Motor neuron (in vitro differentiated cells): Measurements from ENCODE around the gene MOSPD3. TPM values are rescaled to one million over a fixed set of nuclear protein-coding genes. Genes with fewer than 3 reads are reported as not detected.

Experiments
- ATAC-seq, 8 experiments: fragments of 200-7000 bp; cut with Tn5 transposase; replicated peaks in 6 of 8; 2 replicates each; pipeline ENCODE4 v1.8.0; 2021; ENCODE audit warnings: mild to moderate bottlenecking in 8 of 8, moderate library complexity in 8 of 8
- H3K27ac ChIP-seq, 2 donors: fragments of 250-450 bp; sonication (Bioruptor Pico); 2 replicates each; pipeline ENCODE4 v1.9.0; 2021; ENCODE audit warnings: antibody characterized with exemption in 2 of 2, mild to moderate bottlenecking in 2 of 2, moderate library complexity in 1 of 2
- H3K4me1 ChIP-seq, 2 donors: fragments of 250-450 bp; sonication (Bioruptor Pico); replicated peaks in 1 of 2; 2 replicates each; pipeline ENCODE4 v1.6.1; 2021; ENCODE audit warnings: antibody characterized with exemption in 2 of 2, mild to moderate bottlenecking in 2 of 2, moderate library complexity in 1 of 2
- H3K4me3 ChIP-seq, 5 donors: fragments of 250-450 bp; sonication (Bioruptor Pico); 2 replicates each; pipeline ENCODE4 v1.9.0; 2021; ENCODE audit warnings: antibody characterized with exemption in 5 of 5, mild to moderate bottlenecking in 5 of 5, moderate library complexity in 4 of 5
- WGBS, 10 experiments: fragments of 450-650 bp; shearing (Covaris generic); methylation state at CpG; one replicate each; pipeline ENCODE4 v1.0.0; 2022; 5-methylcytosine and 5-hydroxymethylcytosine counted together
- in situ Hi-C, 9 experiments: fragments of 400-800 bp; cut with MboI; loops; one replicate each; pipeline ENCODE4 v1.15.0; 2021; ENCODE audit warnings: low sequenced_read_pairs in 9 of 9, low pct_unique_long_range_greater_than_20kb in 2 of 9; ENCODE audit not compliant: unreplicated experiment in 9 of 9
- total RNA-seq, 8 experiments: library from RNA; unstranded; fragments of 300-600 nt; gene quantifications; 2 replicates each; pipeline versions ENCODE4 v1.2.3 to v1.2.4, GENCODE V29; 2022

MOSPD3 gene
- total RNA-seq, 8 experiments from 2014 or later, result 9.5 to 20.5 (median 15.2) TPM

DNA sequence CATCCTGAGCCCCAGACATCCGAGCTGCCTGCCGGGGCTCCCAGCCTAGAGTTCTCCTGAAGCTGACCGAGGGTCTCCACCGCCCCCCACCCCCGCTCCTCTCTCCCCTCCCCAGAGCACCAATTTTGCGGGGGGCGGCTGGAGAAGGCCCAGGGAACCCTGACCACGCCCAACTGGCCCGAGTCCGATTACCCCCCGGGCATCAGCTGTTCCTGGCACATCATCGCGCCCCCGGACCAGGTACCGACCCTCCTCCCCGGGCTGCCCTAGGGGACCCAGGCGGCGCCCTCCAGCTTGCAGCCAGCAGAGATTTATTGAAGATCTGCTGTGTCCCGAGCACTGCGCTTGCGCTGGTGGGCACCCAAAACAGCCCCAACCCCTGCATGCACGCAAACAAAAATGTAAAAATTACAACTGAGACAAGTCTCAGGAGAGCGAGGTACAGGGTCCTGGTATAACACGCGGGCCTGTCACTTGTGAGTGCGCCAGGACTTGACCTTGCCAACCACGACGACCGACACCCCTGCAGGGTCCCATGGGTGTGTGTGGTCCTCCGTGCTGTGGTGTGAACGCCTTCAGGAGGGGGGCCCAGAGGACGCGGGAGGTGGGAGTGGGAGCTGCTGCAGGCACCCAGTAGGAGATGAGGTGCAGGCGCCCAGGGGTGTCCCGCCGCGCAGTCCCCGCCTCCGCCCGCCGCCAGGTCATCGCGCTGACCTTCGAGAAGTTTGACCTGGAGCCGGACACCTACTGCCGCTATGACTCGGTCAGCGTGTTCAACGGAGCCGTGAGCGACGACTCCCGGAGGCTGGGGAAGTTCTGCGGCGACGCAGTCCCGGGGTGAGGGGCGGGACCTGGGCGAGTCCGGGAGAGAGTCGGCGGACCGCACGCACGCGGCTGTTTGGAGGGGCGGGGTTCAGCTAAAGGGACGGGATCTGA is 7.1 kb upstream of the MOSPD3 start:
- H3K27ac ChIP-seq, result no peak overlapping the region
- peak overlapping the region; percentile 26 to 41 (median 37) for H3K4me3 ChIP-seq
- peak in 5 of 8 experiments; percentile 5 to 17 (median 16) for ATAC-seq
- in situ Hi-C loops, result no loop called here
- peaks cover 35 to 43% of the 10 kb centered on the region in 2 donors for H3K4me1 ChIP-seq
- WGBS, 10 experiments, result 5 to 46% (median 19%) methylated on average over 4 to 18 of the region's 68 CpGs; no CpG with 5 or more reads in 7 of the 10 experiments

DNA sequence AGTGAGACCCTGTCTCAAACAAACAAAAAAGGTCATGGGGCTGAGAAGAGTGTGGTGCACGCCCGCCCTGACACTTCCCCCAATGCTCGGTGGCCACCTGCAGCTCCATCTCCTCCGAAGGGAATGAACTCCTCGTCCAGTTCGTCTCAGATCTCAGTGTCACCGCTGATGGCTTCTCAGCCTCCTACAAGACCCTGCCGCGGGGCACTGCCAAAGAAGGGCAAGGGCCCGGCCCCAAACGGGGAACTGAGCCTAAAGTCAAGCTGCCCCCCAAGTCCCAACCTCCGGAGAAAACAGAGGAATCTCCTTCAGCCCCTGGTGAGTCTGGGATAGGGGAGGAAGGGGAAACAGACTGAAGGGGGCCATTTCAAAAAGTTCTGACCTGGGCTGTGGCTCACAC is 6.0 kb upstream of the MOSPD3 start:
- Histone ChIP-seq H3K4me1 (peaks cover 33 to 35% of the 10 kb centered on the region in 2 donors), H3K27ac (no peak overlapping the region), H3K4me3 (no peak overlapping the region)
- 65 to 100% (median 89%) methylated on average over 1 to 10 of the region's 12 CpGs; no CpG with 5 or more reads in 6 of the 10 experiments for WGBS, 10 experiments
- ATAC-seq, result no peak
- in situ Hi-C loops, result no loop called here

DNA sequence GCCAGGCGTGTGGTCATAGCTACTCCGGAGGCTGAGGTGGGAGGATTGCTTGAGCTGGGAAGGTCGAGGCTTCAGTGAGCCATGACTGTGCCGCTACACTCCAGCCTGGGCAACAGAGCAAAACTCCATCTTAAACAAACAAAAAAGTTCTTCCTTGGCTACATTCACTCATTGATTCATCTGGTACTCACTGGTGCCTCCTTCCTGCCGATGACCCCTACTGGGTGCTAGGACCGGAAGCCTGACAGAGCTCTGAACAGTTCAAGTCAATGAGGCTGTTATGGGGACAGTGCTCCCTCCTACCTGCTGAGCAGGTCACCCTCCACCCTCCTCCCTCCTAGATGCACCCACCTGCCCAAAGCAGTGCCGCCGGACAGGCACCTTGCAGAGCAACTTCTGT is 5.2 kb upstream of the MOSPD3 start:
- H3K4me1 ChIP-seq, result peaks cover 26 to 28% of the 10 kb centered on the region in 2 donors
- WGBS, 10 experiments, result 67 to 96% (median 94%) methylated on average over 1 to 6 of the region's 8 CpGs; no CpG with 5 or more reads in 7 of the 10 experiments
- in situ Hi-C loops, result no loop called here
- H3K27ac ChIP-seq, result no peak overlapping the region
- H3K4me3 ChIP-seq, result no peak overlapping the region
- no peak for ATAC-seq

DNA sequence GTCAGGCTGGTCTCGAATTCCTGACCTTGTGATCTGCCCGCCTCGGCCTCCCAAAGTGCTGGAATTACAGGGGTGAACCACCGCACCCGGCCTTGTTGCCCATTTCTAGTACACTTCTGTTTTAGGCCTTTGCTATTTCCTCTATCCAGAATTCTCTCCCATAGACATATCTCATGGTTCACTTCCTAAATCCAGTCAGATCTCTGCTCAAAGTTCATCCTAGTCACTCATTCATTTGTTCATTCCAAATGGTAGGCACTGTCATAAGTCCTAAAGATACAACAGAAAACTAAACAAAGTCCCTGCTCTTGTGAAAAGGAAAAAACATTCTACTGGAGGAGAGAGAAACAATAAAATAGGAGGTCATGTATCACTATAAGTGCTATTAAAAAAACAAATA is 2.4 kb upstream of the MOSPD3 start:
- in situ Hi-C loops, result no loop called here
- Histone ChIP-seq H3K4me1 (peaks cover 8 to 11% of the 10 kb centered on the region in 2 donors), H3K4me3 (no peak overlapping the region), H3K27ac (no peak overlapping the region)
- ATAC-seq, result no peak
- WGBS, 10 experiments, result 82 to 100% (median 96%) methylated on average over 4 to 5 of the region's 5 CpGs; no CpG with 5 or more reads in 7 of the 10 experiments

DNA sequence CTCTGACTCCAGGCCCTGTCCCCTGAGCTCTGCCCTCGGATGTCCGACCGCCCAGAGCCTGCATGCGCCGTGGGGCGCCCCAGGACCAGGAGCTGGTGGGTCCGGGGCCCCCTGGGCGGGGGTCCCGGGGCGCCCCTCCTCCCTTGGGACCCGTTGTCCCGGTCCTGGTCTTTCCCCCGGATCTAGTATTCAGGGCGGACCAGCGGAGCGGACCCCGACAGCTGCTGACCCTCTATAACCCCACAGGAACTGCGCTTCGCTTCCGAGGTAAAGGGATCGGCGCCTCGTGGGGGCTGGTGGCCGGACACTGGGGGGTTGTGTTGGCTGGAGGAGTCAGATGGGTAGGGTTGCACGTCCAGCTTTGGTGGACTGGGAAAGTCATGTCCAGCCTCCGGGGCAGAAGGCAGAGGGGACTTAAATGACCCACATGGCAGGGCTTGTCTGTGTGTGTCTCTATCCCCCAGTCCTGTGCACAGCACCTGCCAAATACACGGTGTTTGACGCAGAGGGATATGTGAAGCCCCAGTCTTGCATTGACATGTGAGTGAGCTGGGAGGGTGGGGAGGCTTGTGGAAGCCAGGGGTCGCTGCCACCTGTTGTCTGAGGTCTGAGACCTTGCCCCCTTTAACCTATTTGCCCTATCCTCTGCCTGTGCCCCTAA is 520 bp downstream of the MOSPD3 start:
- H3K27ac ChIP-seq, result peak overlapping the region; percentile 93 to 96
- H3K4me1 ChIP-seq, result peaks cover 3% of the 10 kb centered on the region in 2 donors
- peak overlapping the region; percentile 65 to 95 (median 73) for H3K4me3 ChIP-seq
- 0 to 50% (median 10%) methylated on average over 1 to 2 of the region's 29 CpGs; no CpG with 5 or more reads in 7 of the 10 experiments for WGBS, 10 experiments
- ATAC-seq, result peak; percentile 1 to 20 (median 10)
- in situ Hi-C loops, result no loop called here

DNA sequence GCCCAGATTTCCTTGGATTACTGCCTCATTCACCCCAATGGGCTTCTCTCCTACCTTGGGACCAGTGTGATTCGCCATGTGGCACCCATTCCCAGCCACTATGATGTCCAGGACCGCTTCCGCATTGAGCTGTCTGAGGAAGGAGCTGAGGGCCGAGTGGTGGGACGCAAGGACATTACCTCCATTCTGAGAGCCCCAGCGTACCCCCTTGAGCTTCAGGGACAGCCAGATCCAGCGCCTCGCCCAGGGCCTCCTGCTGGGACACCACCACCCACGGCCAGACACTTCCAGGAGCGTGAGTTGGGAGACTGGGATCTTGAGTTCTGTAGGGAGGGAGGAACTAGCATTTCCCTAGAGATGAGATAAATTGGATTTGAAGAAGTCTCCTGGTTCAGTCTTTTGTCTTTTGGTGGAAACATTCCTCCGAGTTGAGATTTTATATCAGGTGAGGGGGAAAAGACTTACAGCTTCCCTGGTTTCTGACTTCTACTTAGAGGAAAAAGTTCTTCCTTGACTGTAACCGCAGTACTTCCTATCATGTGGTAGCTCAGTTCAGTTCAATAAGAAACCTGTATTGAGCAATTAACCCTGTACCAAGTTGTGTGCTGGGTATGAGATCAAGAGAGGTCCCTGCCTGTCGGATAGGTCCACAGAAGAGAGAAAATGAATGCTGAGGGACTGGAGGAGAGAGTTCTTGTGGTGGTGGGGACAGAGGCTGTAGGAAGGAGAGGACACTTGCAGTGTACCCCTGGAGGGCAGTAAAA is 1.3 kb downstream of the MOSPD3 start:
- in situ Hi-C loops, result no loop called here

DNA sequence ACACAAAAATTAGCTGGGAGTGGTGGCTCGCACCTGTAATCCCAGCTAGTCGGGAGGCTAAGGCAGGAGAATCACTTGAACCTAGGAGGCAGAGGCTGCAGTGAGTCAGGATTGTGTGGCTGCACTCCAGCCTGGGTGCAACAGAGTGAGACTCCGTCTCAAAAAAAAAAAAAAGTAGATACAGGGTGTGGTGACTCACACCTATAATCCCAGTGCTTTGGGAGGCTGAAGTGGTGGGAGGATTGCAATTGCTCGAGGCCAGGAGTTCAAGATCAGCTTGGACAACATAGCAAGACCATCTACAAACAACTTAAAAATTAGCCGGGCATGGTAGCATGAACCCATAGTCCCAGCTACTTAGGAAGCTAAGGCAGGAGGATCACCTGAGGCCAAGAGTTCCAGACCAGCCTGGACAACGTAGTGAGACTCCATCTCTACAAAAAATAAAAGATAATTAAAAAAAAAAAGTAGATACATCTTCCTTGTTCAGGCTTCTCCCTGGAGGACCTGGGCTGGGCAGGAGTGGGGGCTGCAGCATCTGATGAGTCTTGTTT is 2.0 kb downstream of the MOSPD3 start:
- in situ Hi-C loops, result no loop called here
- 60 to 100% (median 90%) methylated on average over 1 to 4 of the region's 6 CpGs; no CpG with 5 or more reads in 1 of the 10 experiments for WGBS, 10 experiments
- Histone ChIP-seq H3K27ac (no peak overlapping the region), H3K4me3 (no peak overlapping the region), H3K4me1 (peaks cover 3% of the 10 kb centered on the region in 2 donors)
- no peak for ATAC-seq

More for the DNA sequence above, 1.3 kb downstream of the MOSPD3 start:
- 81 to 100% (median 92%) methylated on average over 2 to 9 of the region's 13 CpGs; no CpG with 5 or more reads in 2 of the 10 experiments for WGBS, 10 experiments
- H3K27ac ChIP-seq, result no peak overlapping the region
- peak overlapping the region; percentile 65 to 95 (median 73) for H3K4me3 ChIP-seq
- no peak for ATAC-seq
- peaks cover 3% of the 10 kb centered on the region in 2 donors for H3K4me1 ChIP-seq

DNA sequence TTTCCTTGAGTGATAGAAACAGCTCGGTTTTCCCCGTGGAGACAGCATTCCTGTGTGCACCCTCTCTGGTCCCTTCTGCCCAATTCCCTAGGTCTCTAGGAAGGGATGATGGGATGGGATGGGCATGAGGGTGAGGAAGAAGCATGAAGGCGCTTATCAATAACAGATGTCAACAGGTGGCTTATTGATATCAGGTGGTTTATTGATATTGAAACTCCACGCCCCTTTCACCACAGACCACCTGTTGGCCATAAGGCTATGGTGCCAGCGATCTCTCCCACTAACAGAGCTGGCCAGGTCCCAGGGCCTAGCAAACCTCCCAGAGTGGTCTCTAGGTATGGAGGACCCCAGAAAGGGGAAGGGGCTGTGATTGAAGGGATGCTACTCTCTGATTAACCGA is 7.9 kb downstream of the MOSPD3 start:
- WGBS, 10 experiments, result 67 to 100% (median 97%) methylated on average over 1 to 6 of the region's 6 CpGs; no CpG with 5 or more reads in 4 of the 10 experiments
- in situ Hi-C loops, result no loop called here
- Histone ChIP-seq H3K4me1 (no peaks in the 10 kb centered on the region), H3K27ac (no peak overlapping the region), H3K4me3 (no peak overlapping the region)
- ATAC-seq, result no peak

DNA sequence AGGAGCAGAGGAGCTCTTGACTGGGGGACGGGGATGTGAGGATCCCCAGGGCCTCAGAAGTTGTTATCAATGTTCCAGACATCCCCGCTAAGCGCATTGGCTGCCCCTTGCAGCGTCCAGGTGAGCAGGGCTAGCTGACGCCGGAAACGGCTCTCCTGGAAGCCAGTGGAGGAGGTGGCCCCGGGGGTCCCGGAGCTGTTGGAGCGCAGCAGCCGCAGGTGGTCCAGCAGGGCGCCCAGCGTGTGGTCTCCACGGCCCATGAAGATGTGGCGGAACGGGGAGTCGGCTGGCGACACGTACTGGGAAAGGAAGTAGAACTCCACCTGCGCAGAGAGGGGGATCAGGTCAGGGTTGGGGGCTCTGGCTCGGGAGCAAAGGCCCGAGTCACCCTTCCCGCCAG is 8.5 kb downstream of the MOSPD3 start:
- Histone ChIP-seq H3K4me1 (no peaks in the 10 kb centered on the region), H3K27ac (no peak overlapping the region), H3K4me3 (no peak overlapping the region)
- in situ Hi-C loops, result no loop called here
- ATAC-seq, result no peak
- 22 to 100% (median 94%) methylated on average over 1 to 14 of the region's 23 CpGs; no CpG with 5 or more reads in 4 of the 10 experiments for WGBS, 10 experiments

DNA sequence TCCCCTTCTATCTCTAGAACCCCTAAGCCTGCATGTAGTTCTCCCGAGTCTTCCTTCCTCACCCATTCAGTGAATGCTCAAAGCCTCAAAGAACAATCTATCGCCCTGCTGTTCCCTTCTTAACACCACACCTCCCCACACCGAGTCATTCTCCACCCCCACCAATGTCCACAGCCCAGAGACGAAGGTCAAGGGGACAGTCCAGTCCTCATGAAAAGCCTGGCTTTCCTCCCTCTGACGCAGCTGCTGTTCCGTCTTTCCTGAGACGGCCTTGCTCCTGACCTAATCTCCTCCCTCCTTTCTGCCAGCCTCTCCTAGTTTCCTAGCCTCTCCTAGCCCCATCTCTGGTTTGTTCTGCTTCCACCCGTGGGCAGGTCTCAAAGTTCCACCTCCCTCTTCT is 9.2 kb downstream of the MOSPD3 start:
- no peak overlapping the region for H3K27ac ChIP-seq
- ATAC-seq, result no peak
- in situ Hi-C loops, result no loop called here
- no peaks in the 10 kb centered on the region for H3K4me1 ChIP-seq
- WGBS, 10 experiments, result 51 to 76% (median 73%) methylated on average over 2 to 6 of the region's 8 CpGs; no CpG with 5 or more reads in 3 of the 10 experiments
- H3K4me3 ChIP-seq, result no peak overlapping the region

DNA sequence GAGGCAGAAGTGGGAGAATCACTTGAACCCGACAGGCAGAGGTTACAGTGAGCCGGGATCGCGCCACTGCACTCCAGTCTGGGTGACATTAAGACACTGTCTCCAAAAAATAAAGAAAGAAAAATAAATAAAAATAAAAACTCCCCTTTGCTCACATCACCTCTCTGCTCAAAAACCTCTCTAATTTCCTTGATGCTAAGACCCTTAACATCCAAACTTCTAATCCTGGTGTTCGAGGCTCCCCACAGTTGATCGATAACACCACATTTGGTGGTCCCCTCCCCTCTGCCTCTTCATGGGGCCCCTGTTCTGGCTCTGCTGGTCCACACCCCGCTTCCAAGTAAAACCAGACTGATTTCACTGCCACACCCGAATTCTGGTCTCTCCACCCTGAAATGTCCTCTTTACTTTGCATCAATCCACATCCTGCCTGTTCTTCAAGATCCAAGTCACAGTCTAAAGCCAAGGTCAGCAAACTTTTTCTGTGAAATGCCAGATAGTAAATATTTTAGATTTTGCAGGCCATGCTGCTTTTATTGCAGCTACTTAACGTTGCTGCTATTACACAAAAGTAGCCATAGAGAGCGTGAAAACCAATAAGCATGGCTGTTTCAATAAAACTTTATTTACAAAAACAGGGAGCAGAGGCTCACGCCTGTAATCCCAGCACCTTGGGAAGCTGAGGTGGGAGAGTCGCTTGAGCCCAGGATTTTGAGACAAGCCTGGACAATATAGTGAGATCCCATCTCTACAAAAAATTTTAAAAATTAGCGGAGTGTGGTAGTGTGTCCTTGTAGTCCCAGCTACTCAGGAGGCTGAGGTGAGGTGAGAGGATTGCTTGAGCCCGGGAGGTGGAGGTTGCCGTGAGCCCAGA is 11.8 kb downstream of the MOSPD3 start:
- Histone ChIP-seq H3K27ac (no peak overlapping the region), H3K4me3 (no peak overlapping the region), H3K4me1 (peaks cover 0 to 3% of the 10 kb centered on the region in 2 donors)
- ATAC-seq, result peak in 2 of 8 experiments; percentile 41 to 62
- in situ Hi-C loops, result no loop called here
- WGBS, 10 experiments, result 34 to 97% (median 76%) methylated on average over 3 to 13 of the region's 15 CpGs; no CpG with 5 or more reads in 1 of the 10 experiments
